Ovary (tissue), 9 donors: ENCODE measurements around the gene SGMS1. TPM values are rescaled to one million over a fixed set of nuclear protein-coding genes. Genes with fewer than 3 reads are reported as not detected.

ENCODE experiments used
- DNase-seq, 5 donors: peaks; one replicate each; pipeline ENCODE4 v3.0.0-alpha.2; 2019 to 2020
- H3K27ac ChIP-seq, 2 donors: fragments of 200-600 bp; one replicate each; pipeline versions ENCODE4 v1.5.1 to v1.8.0; 2019 to 2022
- H3K27me3 ChIP-seq: fragments of 200-600 bp; one replicate; pipeline ENCODE4 v1.8.0; 2022
- H3K36me3 ChIP-seq: fragments of 200-600 bp; sonication (generic); one replicate; pipeline ENCODE4 v1.5.1; 2019
- H3K4me1 ChIP-seq: one replicate; pipeline ENCODE4 v1.8.1; 2013; ENCODE audit warnings: mild to moderate bottlenecking, moderate library complexity; ENCODE audit not compliant: insufficient read depth
- H3K4me3 ChIP-seq: fragments of 200-600 bp; sonication (generic); one replicate; pipeline ENCODE4 v1.5.1; 2017
- H3K9me3 ChIP-seq, 2 donors: fragments of 200-600 bp in 1 of 2; sonication (generic) in 1 of 2; one replicate each; pipeline versions ENCODE4 v1.5.1 to v1.8.1; 2013 to 2019; ENCODE audit warnings: mild to moderate bottlenecking in 1 of 2, moderate library complexity in 1 of 2
- EP300 ChIP-seq: sonication (generic); formaldehyde crosslinking; IDR thresholded peaks from one replicate; pipeline ENCODE4 v1.6.1; 2017; ENCODE audit warnings: antibody characterized with exemption
- POLR2A ChIP-seq: fragments of 450-650 bp; IDR thresholded peaks from one replicate; pipeline ENCODE4 v1.6.1; 2017; ENCODE audit warnings: antibody characterized with exemption, mild to moderate bottlenecking, moderate library complexity
- WGBS, 3 donors: extraction: QIAGEN DNeasy Blood & Tissue Kit in 1 of 3; methylation state at CpG; one replicate each; pipeline versions ENCODE4 v1.1.5 to v1.1.7; 2013 to 2017; 5-methylcytosine and 5-hydroxymethylcytosine counted together
- intact Hi-C, 4 donors: fragments of 100-400 bp; cut with DNase I; formaldehyde crosslinking; loops; one replicate each; pipeline versions ENCODE4 v1.11.0 to v1.15.1; 2022 to 2023
- polyA plus RNA-seq, 2 donors: library from polyadenylated mRNA; stranded (reverse); fragments of 200-250 nt in 1 of 2; fragments of 350-450 nt in 1 of 2; fragmentation: Illumina TruSeq in 1 of 2; extraction: RNeasy Lipid Tissue Mini Kit (QIAGEN cat#74804) in 1 of 2; gene quantifications; one replicate each; pipeline ENCODE4 v1.2.3, GENCODE V29; 2013 to 2014
- total RNA-seq, 7 donors: library from RNA; depleted of rRNA in 2 of 7; stranded (reverse); fragments of >200 nt in 2 of 7; fragmentation: NEBNext Ultra II Directional in 3 of 7; extraction: Animal tissue kit (Norgen Biotek cat#: 25700) in 3 of 7; gene quantifications; one replicate each; pipeline versions ENCODE4 v1.1.0 to v1.2.4, GENCODE V29; 2016 to 2023
- TF ChIP-seq, protein P1 (sequence below), 3 donors: fragments of 450-650 bp in 2 of 3; fragments of 200-600 bp in 1 of 3; IDR thresholded peaks; one replicate each; pipeline versions ENCODE4 v1.5.1 to v1.8.0; 2016 to 2022; ENCODE audit warnings: antibody characterized with exemption in 3 of 3, mild to moderate bottlenecking in 1 of 3
- donor health status: DM: no; HTN: no; CAD: no; lungs with moderate emphysema.
- donor health status: DM: no; HTN: no; CAD: no.
- donor health status: Bipolar disorder and iron deficiency.
- donor health status: DM: yes; HTN: yes; CAD: no.
- donor health status: DM: no; HTN: no; CAD: no.
- donor health status: DM: yes; HTN: yes; CAD: no.

The SGMS1 gene
- total and polyA plus RNA-seq, 9 donors, result 15.6 to 90.0 (median 39.0) TPM

DNA sequence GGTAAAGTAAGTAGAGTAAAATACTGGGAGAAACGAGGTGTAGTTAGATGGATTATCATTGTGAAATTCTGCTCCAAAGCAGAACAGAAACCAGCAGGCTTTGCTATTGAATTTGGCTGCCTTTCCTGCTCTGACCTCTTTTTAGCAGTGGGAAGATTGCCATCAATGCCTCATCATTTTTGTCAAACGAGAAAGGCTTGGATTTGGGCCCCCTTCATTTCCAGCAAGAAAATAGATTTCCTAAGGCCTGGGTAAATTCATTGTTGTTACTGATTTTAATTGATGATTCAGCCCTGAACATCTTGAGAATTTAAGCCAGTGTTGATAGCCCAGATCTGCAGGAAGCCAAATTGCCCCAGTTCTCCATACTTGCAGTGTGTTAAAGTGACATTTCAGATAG is 337.2 kb downstream of the SGMS1 start:
- Histone ChIP-seq H3K9me3 (no peaks in the 10 kb centered on the region), H3K4me3 (no peak overlapping the region), H3K27me3 (no peaks in the 10 kb centered on the region), H3K27ac (no peak overlapping the region), H3K4me1 (no peaks in the 10 kb centered on the region), H3K36me3 (no peaks in the 10 kb centered on the region)
- no peak for DNase-seq
- 3 to 5% (median 4%) methylated on average over 2 of the region's 2 CpGs for WGBS, 3 donors
- no peak for TF ChIP-seq POLR2A
- TF ChIP-seq, protein P1, sequence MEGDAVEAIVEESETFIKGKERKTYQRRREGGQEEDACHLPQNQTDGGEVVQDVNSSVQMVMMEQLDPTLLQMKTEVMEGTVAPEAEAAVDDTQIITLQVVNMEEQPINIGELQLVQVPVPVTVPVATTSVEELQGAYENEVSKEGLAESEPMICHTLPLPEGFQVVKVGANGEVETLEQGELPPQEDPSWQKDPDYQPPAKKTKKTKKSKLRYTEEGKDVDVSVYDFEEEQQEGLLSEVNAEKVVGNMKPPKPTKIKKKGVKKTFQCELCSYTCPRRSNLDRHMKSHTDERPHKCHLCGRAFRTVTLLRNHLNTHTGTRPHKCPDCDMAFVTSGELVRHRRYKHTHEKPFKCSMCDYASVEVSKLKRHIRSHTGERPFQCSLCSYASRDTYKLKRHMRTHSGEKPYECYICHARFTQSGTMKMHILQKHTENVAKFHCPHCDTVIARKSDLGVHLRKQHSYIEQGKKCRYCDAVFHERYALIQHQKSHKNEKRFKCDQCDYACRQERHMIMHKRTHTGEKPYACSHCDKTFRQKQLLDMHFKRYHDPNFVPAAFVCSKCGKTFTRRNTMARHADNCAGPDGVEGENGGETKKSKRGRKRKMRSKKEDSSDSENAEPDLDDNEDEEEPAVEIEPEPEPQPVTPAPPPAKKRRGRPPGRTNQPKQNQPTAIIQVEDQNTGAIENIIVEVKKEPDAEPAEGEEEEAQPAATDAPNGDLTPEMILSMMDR (IDR thresholded peaks at IDR 0.05), result no peak
- no peak for TF ChIP-seq EP300
- intact Hi-C loops, result no loop called here

DNA sequence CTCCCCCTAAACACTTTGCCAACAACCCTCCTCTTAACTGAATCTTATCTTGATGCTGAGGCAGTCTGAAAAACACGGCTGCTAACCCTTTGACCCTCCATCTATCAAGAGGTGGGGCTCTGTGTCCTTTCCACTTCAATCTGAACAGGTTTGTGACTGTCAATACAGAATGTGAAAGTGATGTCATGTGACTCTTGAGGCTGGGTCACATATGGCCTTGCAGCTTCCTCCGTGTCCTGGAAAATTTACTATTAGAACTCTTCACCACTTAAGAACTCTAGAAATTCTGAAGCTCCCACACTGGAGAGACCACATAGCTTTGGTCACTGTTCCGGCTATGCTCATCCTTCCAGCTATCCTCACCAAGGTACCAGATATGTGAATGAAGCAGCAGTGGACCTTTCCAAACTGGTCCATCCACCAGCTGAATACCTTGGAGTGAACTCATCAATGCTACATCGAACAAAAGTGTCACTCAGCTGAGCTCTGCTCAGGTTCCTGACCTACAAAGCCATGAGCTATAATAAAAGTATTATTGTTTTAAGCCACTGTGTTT is 341.7 kb downstream of the SGMS1 start:
- H3K36me3 ChIP-seq, result no peaks in the 10 kb centered on the region
- WGBS, 3 donors, result 88 to 90% (median 89%) methylated on average over 4 of the region's 4 CpGs
- no peak for DNase-seq
- no peak for TF ChIP-seq EP300
- TF ChIP-seq, protein P1 (IDR thresholded peaks at IDR 0.05), result no peak
- TF ChIP-seq POLR2A, result no peak
- no peak overlapping the region for H3K27ac ChIP-seq
- intact Hi-C loops, result no loop called here
- H3K9me3 ChIP-seq, result no peaks in the 10 kb centered on the region
- no peaks in the 10 kb centered on the region for H3K27me3 ChIP-seq
- no peak overlapping the region for H3K4me3 ChIP-seq
- H3K4me1 ChIP-seq, result no peaks in the 10 kb centered on the region

DNA sequence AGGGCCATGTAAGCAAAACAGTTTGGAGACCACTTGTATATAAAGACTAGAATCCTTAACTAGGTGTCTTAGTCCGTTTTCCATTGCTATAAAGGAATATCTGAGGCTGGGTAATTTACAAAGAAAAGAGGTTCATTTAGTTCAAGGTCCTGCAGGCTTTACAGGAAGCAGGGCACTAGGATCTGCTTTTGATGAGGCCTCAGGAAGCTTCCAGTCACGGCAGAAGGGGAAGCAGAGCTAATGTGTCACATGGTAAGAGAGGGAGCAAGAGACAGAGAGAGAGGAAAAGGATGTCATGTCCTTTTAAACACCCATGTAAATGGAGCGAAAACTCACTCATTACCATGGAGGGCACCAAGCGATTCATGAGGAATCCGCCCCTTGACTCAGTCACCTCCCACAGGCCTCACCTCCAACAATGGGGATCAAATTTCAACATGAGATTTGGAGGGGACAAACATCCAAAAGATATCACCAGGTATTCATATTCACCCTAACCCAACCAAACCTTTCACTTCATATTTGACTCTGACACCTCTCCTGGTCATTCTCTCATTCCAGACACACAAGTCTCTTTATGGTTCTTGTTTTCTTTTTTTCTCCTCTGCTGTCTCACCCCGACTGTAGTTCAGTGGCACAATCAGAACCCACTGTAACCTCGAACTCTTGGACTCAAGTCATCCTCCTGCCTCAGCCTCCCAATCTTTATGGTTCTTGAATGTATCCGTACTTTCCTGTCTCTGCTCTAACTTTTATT is 342.4 kb downstream of the SGMS1 start:
- H3K36me3 ChIP-seq, result no peaks in the 10 kb centered on the region
- H3K9me3 ChIP-seq, result no peaks in the 10 kb centered on the region
- no peak overlapping the region for H3K27ac ChIP-seq
- 88 to 89% (median 88%) methylated on average over 8 of the region's 8 CpGs for WGBS, 3 donors
- no peaks in the 10 kb centered on the region for H3K27me3 ChIP-seq
- intact Hi-C loops, result no loop called here
- TF ChIP-seq EP300 (no peak), POLR2A (no peak)
- TF ChIP-seq, protein P1 (IDR thresholded peaks at IDR 0.05), result no peak
- no peaks in the 10 kb centered on the region for H3K4me1 ChIP-seq
- H3K4me3 ChIP-seq, result no peak overlapping the region
- no peak for DNase-seq

DNA sequence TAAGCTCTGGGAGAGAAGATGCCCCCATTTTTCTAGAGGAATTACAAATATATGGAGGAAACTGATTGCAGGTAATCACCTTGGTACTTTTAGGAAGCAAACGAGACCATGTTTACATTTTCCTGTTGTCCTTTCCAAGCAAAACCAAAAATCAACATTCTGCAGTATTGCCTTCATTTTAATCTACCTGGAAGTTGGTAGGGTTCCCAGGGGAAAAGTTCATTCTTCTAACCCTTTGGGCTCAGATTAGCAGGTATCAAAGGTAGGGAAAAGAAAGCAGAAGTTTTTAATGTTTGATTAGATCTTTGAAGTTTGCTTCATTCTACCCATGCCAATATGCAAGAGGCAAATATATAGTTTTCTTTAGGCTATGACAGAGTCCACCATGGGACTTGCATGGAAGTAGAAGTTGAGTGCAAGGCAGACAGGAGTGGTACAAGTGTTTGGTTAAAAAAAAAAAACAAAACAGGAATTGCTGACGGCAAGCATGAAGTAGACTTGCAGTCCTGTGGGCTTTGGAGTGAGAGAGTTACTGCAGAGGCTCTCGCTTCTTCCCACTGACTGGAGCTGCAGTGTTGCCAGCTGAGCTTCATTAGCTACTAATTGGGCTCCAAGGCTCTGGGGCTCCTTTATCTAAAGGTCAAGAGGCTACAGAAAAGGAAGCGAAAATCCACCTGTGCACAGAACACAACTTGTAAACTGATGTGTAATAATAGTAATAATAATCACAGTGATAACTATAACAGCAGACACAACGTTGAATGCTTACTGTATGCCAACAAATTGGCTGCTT is 343.5 kb downstream of the SGMS1 start:
- no peak for DNase-seq
- intact Hi-C loops, result no loop called here
- Histone ChIP-seq H3K4me3 (no peak overlapping the region), H3K9me3 (no peaks in the 10 kb centered on the region), H3K27ac (no peak overlapping the region), H3K4me1 (no peaks in the 10 kb centered on the region), H3K27me3 (no peaks in the 10 kb centered on the region), H3K36me3 (no peaks in the 10 kb centered on the region)
- 17 to 29% (median 20%) methylated on average over 5 of the region's 5 CpGs for WGBS, 3 donors
- no peak for TF ChIP-seq EP300
- TF ChIP-seq, protein P1 (IDR thresholded peaks at IDR 0.05), result no peak
- TF ChIP-seq POLR2A, result no peak
